ENCODE results near the gene MLEC. TPM values are rescaled to one million over a fixed set of nuclear protein-coding genes. Genes with fewer than 3 reads are reported as not detected.

Gene MLEC
- total RNA-seq, 2 experiments from 2014 or later = 79.2 to 79.4 TPM

GRCh38 chr12:120642826-120643225 is 44.1 kb upstream of the MLEC start:
- POLR2A ChIA-PET = interaction anchor here (0.6 kb wide), 1 partner anchor 149 kb away, joined by 4 read pairs; no protein-coding TSS in a partner anchor

GRCh38 chr12:120643574-120643973 is 43.4 kb upstream of the MLEC start:
- no peak for DNase-seq
- no peak for ATAC-seq
- intact Hi-C loops (cut with micrococcal nuclease) = no loop called here
- TF ChIP-seq, protein P1, sequence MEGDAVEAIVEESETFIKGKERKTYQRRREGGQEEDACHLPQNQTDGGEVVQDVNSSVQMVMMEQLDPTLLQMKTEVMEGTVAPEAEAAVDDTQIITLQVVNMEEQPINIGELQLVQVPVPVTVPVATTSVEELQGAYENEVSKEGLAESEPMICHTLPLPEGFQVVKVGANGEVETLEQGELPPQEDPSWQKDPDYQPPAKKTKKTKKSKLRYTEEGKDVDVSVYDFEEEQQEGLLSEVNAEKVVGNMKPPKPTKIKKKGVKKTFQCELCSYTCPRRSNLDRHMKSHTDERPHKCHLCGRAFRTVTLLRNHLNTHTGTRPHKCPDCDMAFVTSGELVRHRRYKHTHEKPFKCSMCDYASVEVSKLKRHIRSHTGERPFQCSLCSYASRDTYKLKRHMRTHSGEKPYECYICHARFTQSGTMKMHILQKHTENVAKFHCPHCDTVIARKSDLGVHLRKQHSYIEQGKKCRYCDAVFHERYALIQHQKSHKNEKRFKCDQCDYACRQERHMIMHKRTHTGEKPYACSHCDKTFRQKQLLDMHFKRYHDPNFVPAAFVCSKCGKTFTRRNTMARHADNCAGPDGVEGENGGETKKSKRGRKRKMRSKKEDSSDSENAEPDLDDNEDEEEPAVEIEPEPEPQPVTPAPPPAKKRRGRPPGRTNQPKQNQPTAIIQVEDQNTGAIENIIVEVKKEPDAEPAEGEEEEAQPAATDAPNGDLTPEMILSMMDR (IDR thresholded peaks at IDR 0.05) = no peak
- Mint-ChIP-seq H3K4me1 (ENCODE audit: low read depth) (peaks cover 5% of the 10 kb centered on the region), H3K9me3 (no peaks in the 10 kb centered on the region), H3K36me3 (ENCODE audit: low read depth) (no peaks in the 10 kb centered on the region), H3K4me3 (no peak overlapping the region), H3K27ac (no peak overlapping the region), H3K27me3 (peaks cover 48% of the 10 kb centered on the region)
- POLR2A ChIA-PET = no interaction called here
- CTCF ChIA-PET = interaction anchor here (0.9 to 10.2 kb wide), 2 partner anchors 8 to 61 kb away, joined by 3 to 180 read pairs; partner anchors contain the start of gene POP5

More at GRCh38 chr12:120642826-120643225, 44.1 kb upstream of the MLEC start:
- TF ChIP-seq, protein P1 (IDR thresholded peaks at IDR 0.05) = no peak
- H3K27ac Mint-ChIP-seq = no peak overlapping the region
- peaks cover 5% of the 10 kb centered on the region for H3K4me1 Mint-ChIP-seq (ENCODE audit: low read depth)
- CTCF ChIA-PET = interaction anchor here (1.2 kb wide), 1 partner anchor 55 kb away, joined by 3 read pairs; no protein-coding TSS in a partner anchor
- no peaks in the 10 kb centered on the region for H3K9me3 Mint-ChIP-seq
- H3K36me3 Mint-ChIP-seq (ENCODE audit: low read depth) = no peaks in the 10 kb centered on the region
- peaks cover 45% of the 10 kb centered on the region for H3K27me3 Mint-ChIP-seq
- H3K4me3 Mint-ChIP-seq = no peak overlapping the region
- DNase-seq = no peak
- intact Hi-C loops (cut with micrococcal nuclease) = no loop called here
- ATAC-seq = no peak

DNA sequence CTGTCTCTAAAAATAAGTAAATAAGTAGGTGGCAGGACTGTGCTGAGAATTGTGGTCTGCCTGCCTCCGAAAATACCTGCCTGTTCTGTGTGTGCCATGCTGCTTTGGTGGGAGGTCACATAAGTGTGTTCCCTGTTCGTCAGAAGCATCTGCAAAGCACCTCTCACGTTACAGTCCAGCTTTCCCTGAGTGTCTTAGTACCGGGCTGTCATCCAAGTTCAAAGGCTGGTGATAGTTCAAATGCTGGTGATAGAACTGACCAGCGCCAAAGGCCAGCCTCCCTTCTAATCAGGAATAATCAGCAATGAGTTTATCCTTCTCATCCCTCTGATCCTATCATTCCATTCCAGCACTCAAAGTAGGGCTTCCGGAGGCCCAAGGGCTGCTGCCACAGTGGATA is 40.9 kb upstream of the MLEC start:
- no peak overlapping the region for H3K27ac Mint-ChIP-seq
- CTCF ChIA-PET = interaction anchor here (0.7 to 10.2 kb wide), 33 partner anchors 9 to 486 kb away, joined by 3 to 180 read pairs (median 5); partner anchors contain the start of genes ACADS, MLEC, POP5 and UNC119B
- H3K4me3 Mint-ChIP-seq = no peak overlapping the region
- POLR2A ChIA-PET = interaction anchor here (1.0 to 1.9 kb wide), 2 partner anchors 12 to 53 kb away, joined by 3 to 6 read pairs; no protein-coding TSS in a partner anchor
- TF ChIP-seq, protein P1 (IDR thresholded peaks at IDR 0.05) = no peak
- peaks cover 12% of the 10 kb centered on the region for H3K4me1 Mint-ChIP-seq (ENCODE audit: low read depth)
- ATAC-seq = no peak
- H3K36me3 Mint-ChIP-seq (ENCODE audit: low read depth) = no peaks in the 10 kb centered on the region
- intact Hi-C loops (cut with micrococcal nuclease) = loop anchor here (5.0 kb wide), 1 partner anchor 66 kb away; the partner anchor contains the start of gene UNC119B
- DNase-seq = no peak
- H3K9me3 Mint-ChIP-seq = no peaks in the 10 kb centered on the region
- peaks cover 66% of the 10 kb centered on the region for H3K27me3 Mint-ChIP-seq

GRCh38 chr12:120647375-120647755 is 39.6 kb upstream of the MLEC start:
- ATAC-seq (no peak), DNase-seq (no peak)
- TF ChIP-seq, protein P1 (IDR thresholded peaks at IDR 0.05) = no peak
- peaks cover 65% of the 10 kb centered on the region for H3K27me3 Mint-ChIP-seq
- peaks cover 7% of the 10 kb centered on the region for H3K4me1 Mint-ChIP-seq (ENCODE audit: low read depth)
- intact Hi-C loops (cut with micrococcal nuclease) = loop anchor here (5.0 kb wide), 1 partner anchor 65 kb away; the partner anchor contains the start of gene UNC119B
- no peaks in the 10 kb centered on the region for H3K9me3 Mint-ChIP-seq
- ChIA-PET POLR2A (interaction anchor here (1.9 kb wide), 1 partner anchor 51 kb away, joined by 6 read pairs; no protein-coding TSS in a partner anchor), CTCF (interaction anchor here (0.9 to 10.2 kb wide), 36 partner anchors 8 to 484 kb away, joined by 3 to 180 read pairs (median 6); partner anchors contain the start of genes ACADS, MLEC, PLA2G1B and POP5)
- no peak overlapping the region for H3K27ac Mint-ChIP-seq
- H3K36me3 Mint-ChIP-seq (ENCODE audit: low read depth) = no peaks in the 10 kb centered on the region
- H3K4me3 Mint-ChIP-seq = no peak overlapping the region

Data from activated CD8-positive, alpha-beta T cell treated with anti-CD3 and anti-CD28 coated beads for 36 hours (primary cell).